Calu3 (cell line): ENCODE results near the gene CCT5. TPM values are rescaled to one million over a fixed set of nuclear protein-coding genes. Genes with fewer than 3 reads are reported as not detected.

Source experiments
- BruUV-seq: library from RNA; stranded (reverse); fragments of 400-500 nt; replicated peaks from 2 replicates; lab custom pipeline; 2021; lab: Mats Ljungman, UMichigan
- CTCF ChIA-PET: fragments of 300-600 bp; sonication (Branson Sonifier 250); formaldehyde crosslinking; loops from one replicate; lab custom pipeline; 2022; ENCODE audit warnings: antibody characterized with exemption; lab: Charles Lee
- DNase-seq: peaks from one replicate; pipeline ENCODE4 v3.0.0; 2022
- H3K27ac Mint-ChIP-seq: one replicate; pipeline ENCODE4 v1.8.0; 2022; ENCODE audit warnings: mixed read lengths; ENCODE audit not compliant: unreplicated experiment
- H3K27me3 Mint-ChIP-seq: one replicate; pipeline ENCODE4 v1.8.0; 2022; ENCODE audit warnings: mixed read lengths; ENCODE audit not compliant: unreplicated experiment
- H3K36me3 Mint-ChIP-seq: one replicate; pipeline ENCODE4 v1.8.0; 2022; ENCODE audit warnings: mild to moderate bottlenecking, moderate library complexity, mixed read lengths; ENCODE audit not compliant: insufficient read depth, unreplicated experiment
- H3K4me1 Mint-ChIP-seq: one replicate; pipeline ENCODE4 v1.8.0; 2022; ENCODE audit warnings: mild to moderate bottlenecking, low read depth, mixed read lengths; ENCODE audit not compliant: unreplicated experiment
- H3K4me3 Mint-ChIP-seq: one replicate; pipeline ENCODE4 v1.8.0; 2022; ENCODE audit warnings: mild to moderate bottlenecking, low read depth, moderate library complexity, mixed read lengths; ENCODE audit not compliant: unreplicated experiment
- H3K9me3 Mint-ChIP-seq: one replicate; pipeline ENCODE4 v1.8.0; 2022; ENCODE audit warnings: low read depth, mixed read lengths; ENCODE audit not compliant: unreplicated experiment
- CTCF ChIP-seq: fragments of 200-600 bp; IDR thresholded peaks from one replicate; pipeline ENCODE4 v1.8.0; 2022; ENCODE audit warnings: antibody characterized with exemption; ENCODE audit not compliant: unreplicated experiment
- intact Hi-C: fragments of 100-400 bp; cut with micrococcal nuclease; formaldehyde crosslinking; loops from one replicate; pipeline ENCODE4 v1.10.0; 2022; ENCODE audit not compliant: unreplicated experiment
- total RNA-seq: library from RNA; stranded (reverse); gene quantifications from 2 replicates; pipeline ENCODE4 v1.2.3, GENCODE V29; 2022

Gene CCT5
- total RNA-seq, 1 experiment from 2014 or later, result 410 TPM

DNA sequence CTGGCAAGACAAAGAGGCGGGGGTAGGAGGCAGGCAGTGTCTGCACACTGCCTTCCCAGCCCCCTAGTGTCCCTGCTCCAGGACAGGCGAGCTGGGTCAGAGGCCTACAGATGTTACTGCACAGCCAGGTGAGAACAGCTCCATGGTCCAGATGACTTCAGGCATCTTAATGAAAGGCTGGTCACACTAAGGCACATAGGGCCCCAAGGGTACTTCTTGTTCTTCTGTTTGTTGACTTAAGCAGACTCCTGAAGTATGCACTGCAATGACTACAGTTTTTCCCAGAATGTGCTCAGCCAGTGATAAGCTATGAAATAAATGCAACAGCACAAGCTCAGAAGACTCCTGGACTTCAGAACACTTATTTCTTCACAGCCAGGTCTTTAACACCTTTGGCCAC is 27.8 kb upstream of the CCT5 start:
- CTCF ChIA-PET, result no interaction called here
- Mint-ChIP-seq H3K36me3 (peaks cover 6% of the 10 kb centered on the region), H3K4me1 (no peaks in the 10 kb centered on the region), H3K27me3 (no peaks in the 10 kb centered on the region), H3K27ac (no peak overlapping the region), H3K9me3 (peaks cover 8% of the 10 kb centered on the region), H3K4me3 (no peak overlapping the region)
- no peak for DNase-seq
- no peak for TF ChIP-seq CTCF
- BruUV-seq, result no TSS peak
- intact Hi-C loops, result no loop called here

DNA sequence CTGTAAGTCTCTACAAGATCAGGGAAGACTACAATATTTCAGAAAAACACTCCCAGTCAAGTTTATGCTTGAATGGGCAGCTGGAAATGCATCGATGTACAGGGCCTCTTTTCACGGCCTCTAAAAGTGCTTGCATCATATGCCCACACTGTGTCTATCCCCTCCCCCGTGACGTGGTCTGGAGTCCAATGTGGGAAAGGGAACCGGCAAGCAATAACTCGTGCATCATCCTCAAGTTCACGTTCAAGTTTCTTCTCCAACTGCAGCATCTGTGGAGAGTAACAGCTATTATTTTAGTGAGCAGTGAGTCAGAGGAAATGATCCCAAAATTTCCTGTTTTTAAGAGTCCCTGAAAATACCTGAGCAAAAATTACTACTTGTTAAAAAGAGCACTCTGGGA is 22.7 kb upstream of the CCT5 start:
- DNase-seq, result no peak
- Mint-ChIP-seq H3K9me3 (peaks cover 8% of the 10 kb centered on the region), H3K36me3 (peaks cover 6% of the 10 kb centered on the region), H3K4me3 (no peak overlapping the region), H3K27me3 (no peaks in the 10 kb centered on the region), H3K4me1 (no peaks in the 10 kb centered on the region), H3K27ac (no peak overlapping the region)
- BruUV-seq, result no TSS peak
- intact Hi-C loops, result no loop called here
- CTCF ChIA-PET, result no interaction called here
- no peak for TF ChIP-seq CTCF

DNA sequence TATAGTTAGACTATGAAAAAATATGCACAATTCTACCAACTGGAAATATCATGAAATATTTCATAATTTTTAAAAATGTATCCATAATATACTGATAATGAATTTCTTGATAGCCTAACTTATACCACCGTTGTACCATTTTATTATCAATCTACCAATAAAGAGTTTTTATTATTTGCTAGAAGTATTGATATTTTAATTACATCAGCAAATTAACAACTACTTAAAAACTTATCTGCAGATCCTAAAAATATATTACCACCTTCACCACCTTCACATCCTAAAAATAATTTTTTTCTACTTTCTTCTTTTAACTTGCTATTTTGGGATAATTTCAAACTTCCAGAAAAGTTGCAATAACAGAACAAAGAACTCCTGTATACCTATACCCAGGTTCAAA is 21.8 kb upstream of the CCT5 start:
- H3K4me1 Mint-ChIP-seq, result no peaks in the 10 kb centered on the region
- intact Hi-C loops, result no loop called here
- H3K36me3 Mint-ChIP-seq, result peaks cover 6% of the 10 kb centered on the region
- H3K27me3 Mint-ChIP-seq, result no peaks in the 10 kb centered on the region
- no TSS peak for BruUV-seq
- CTCF ChIA-PET, result no interaction called here
- DNase-seq, result no peak
- no peak overlapping the region for H3K4me3 Mint-ChIP-seq
- peaks cover 8% of the 10 kb centered on the region for H3K9me3 Mint-ChIP-seq
- TF ChIP-seq CTCF, result no peak
- no peak overlapping the region for H3K27ac Mint-ChIP-seq

DNA sequence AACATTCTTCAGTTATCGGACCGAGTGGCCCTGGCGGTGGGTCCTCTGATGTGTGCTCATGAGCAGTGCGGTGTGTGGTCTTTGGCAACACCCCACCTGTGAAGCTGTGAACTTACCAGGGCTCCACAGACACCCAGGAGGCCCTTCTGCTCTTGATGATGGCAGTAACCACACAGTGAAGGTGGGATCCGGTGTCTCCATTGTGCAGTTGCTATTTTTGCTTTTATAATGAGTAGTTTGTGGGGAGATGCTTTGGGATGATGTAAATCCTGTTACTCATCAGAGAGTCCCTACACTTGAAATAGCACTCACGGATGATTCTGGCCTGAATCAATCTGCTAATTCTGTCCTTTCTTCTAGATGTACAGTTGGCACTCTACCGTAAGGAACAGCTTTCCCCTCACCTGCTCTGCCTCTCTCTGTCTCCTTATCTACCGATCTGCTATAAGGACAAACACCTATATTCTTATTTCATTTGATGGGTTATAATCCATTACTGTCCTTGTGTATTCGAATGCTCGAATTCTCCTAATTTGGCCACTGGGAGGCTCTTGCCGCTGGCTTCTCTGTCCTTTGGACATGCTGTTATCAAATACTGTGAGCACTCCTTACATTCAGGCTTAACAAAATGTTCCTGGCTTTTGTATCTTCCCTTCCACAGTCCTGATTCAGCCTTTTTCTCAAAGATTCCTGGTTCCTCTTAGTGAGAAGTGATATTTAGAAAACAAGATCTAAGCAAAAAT is 20.6 kb upstream of the CCT5 start:
- H3K27ac Mint-ChIP-seq, result no peak overlapping the region
- intact Hi-C loops, result no loop called here
- peaks cover 5% of the 10 kb centered on the region for H3K36me3 Mint-ChIP-seq
- no peak overlapping the region for H3K4me3 Mint-ChIP-seq
- CTCF ChIA-PET, result no interaction called here
- TF ChIP-seq CTCF, result no peak
- no peak for DNase-seq
- H3K9me3 Mint-ChIP-seq, result peaks cover 8% of the 10 kb centered on the region
- H3K4me1 Mint-ChIP-seq, result no peaks in the 10 kb centered on the region
- no TSS peak for BruUV-seq
- H3K27me3 Mint-ChIP-seq, result no peaks in the 10 kb centered on the region
